Mesothelial cell of epicardium (in vitro differentiated cells): ENCODE measurements around the gene TEX13D. TPM values are rescaled to one million over a fixed set of nuclear protein-coding genes. Genes with fewer than 3 reads are reported as not detected.
"Not testable (repeated sequence)": the region's sequence is repeated elsewhere in the genome, so short reads cannot be mapped to it uniquely, and the experiment has no call there.

Experiments used
- DNase-seq, 2 experiments: peaks; one replicate each; pipeline ENCODE4 v3.0.0; 2021; ENCODE audit warnings: low spot score in 2 of 2; ENCODE audit not compliant: unreplicated experiment in 2 of 2
- H3K27ac Mint-ChIP-seq: 2 replicates; pipeline ENCODE4 v1.8.0; 2021; ENCODE audit warnings: mixed read lengths
- H3K27me3 Mint-ChIP-seq: 2 replicates; pipeline ENCODE4 v1.8.0; 2021; ENCODE audit warnings: low read depth, mixed read lengths
- H3K36me3 Mint-ChIP-seq: 2 replicates; pipeline ENCODE4 v1.8.0; 2021; ENCODE audit warnings: mixed read lengths
- H3K4me1 Mint-ChIP-seq: 2 replicates; pipeline ENCODE4 v1.8.0; 2021; ENCODE audit warnings: mixed read lengths
- H3K4me3 Mint-ChIP-seq: 2 replicates; pipeline ENCODE4 v1.8.0; 2021; ENCODE audit warnings: mild to moderate bottlenecking, moderate library complexity, mixed read lengths
- H3K9me3 Mint-ChIP-seq: 2 replicates; pipeline ENCODE4 v1.8.0; 2021; ENCODE audit warnings: mixed read lengths
- CTCF ChIP-seq: fragments of 200-600 bp; sonication (generic); IDR thresholded peaks from one replicate; pipeline ENCODE4 v1.5.0; 2021; ENCODE audit warnings: antibody characterized with exemption; ENCODE audit not compliant: unreplicated experiment
- total RNA-seq: library from RNA; stranded (reverse); gene quantifications from 3 replicates; pipeline ENCODE4 v1.2.1, GENCODE V29; 2021

The TEX13D gene
- total RNA-seq, 1 donor from 2014 or later: not detected

- Mint-ChIP-seq H3K27ac (no peak overlapping the region), H3K9me3 (no peaks in the 10 kb centered on the region), H3K27me3 (no peaks in the 10 kb centered on the region), H3K4me1 (no peaks in the 10 kb centered on the region), H3K4me3 (no peak overlapping the region), H3K36me3 (no peaks in the 10 kb centered on the region)
- no peak for TF ChIP-seq CTCF
- no peak for DNase-seq
Measured at GRCh38 chrX:124325732-124326131, 6.7 kb upstream of the TEX13D start.

- no peaks in the 10 kb centered on the region for H3K27me3 Mint-ChIP-seq
- no peak for TF ChIP-seq CTCF
- no peaks in the 10 kb centered on the region for H3K36me3 Mint-ChIP-seq
- DNase-seq: no peak
- H3K4me3 Mint-ChIP-seq: no peak overlapping the region
- no peak overlapping the region for H3K27ac Mint-ChIP-seq
- H3K4me1 Mint-ChIP-seq: no peaks in the 10 kb centered on the region
- H3K9me3 Mint-ChIP-seq: peaks cover 6% of the 10 kb centered on the region
Measured at GRCh38 chrX:124328765-124329164, 3.7 kb upstream of the TEX13D start.

- H3K27ac Mint-ChIP-seq: no peak overlapping the region
- H3K4me3 Mint-ChIP-seq: no peak overlapping the region
- no peaks in the 10 kb centered on the region for H3K36me3 Mint-ChIP-seq
- no peak for TF ChIP-seq CTCF
- DNase-seq: no peak
- peaks cover 4% of the 10 kb centered on the region for H3K27me3 Mint-ChIP-seq
- H3K9me3 Mint-ChIP-seq: peaks cover 6% of the 10 kb centered on the region
- H3K4me1 Mint-ChIP-seq: no peaks in the 10 kb centered on the region
Measured at GRCh38 chrX:124333862-124334261, 1.4 kb downstream of the TEX13D start.

GRCh38 chrX:124334555-124334954, 2.1 kb downstream of the TEX13D start:
- H3K4me1 Mint-ChIP-seq, H3K27me3 Mint-ChIP-seq, H3K27ac Mint-ChIP-seq, H3K36me3 Mint-ChIP-seq, DNase-seq, H3K4me3 Mint-ChIP-seq, H3K9me3 Mint-ChIP-seq: not testable (repeated sequence)

GRCh38 chrX:124335598-124335997, 3.1 kb downstream of the TEX13D start:
- H3K27me3 Mint-ChIP-seq: peaks cover 4% of the 10 kb centered on the region
- no peak for DNase-seq
- no peaks in the 10 kb centered on the region for H3K4me1 Mint-ChIP-seq
- H3K36me3 Mint-ChIP-seq: no peaks in the 10 kb centered on the region
- H3K4me3 Mint-ChIP-seq: no peak overlapping the region
- H3K9me3 Mint-ChIP-seq: peaks cover 6% of the 10 kb centered on the region
- no peak for TF ChIP-seq CTCF
- no peak overlapping the region for H3K27ac Mint-ChIP-seq

- no peak for DNase-seq
- no peak for TF ChIP-seq CTCF
- Mint-ChIP-seq H3K4me3 (no peak overlapping the region), H3K27me3 (peaks cover 4% of the 10 kb centered on the region), H3K4me1 (no peaks in the 10 kb centered on the region), H3K27ac (no peak overlapping the region), H3K36me3 (no peaks in the 10 kb centered on the region), H3K9me3 (no peaks in the 10 kb centered on the region)
Measured at GRCh38 chrX:124337916-124338315, 5.5 kb downstream of the TEX13D start.
